ENCODE data around the gene ZNF550.
"Not testable (repeated sequence)": the region's sequence is repeated elsewhere in the genome, so short reads cannot be mapped to it uniquely, and the experiment has no call there.

The ZNF550 gene

GRCh38 chr19:57527136-57527881, 32.4 kb downstream of the ZNF550 start, which contains the start of gene ZNF549:
Gene ZNF549, plus strand, starts transcription at chr19:57527356. Its CDS starts 218 bp downstream, at chr19:57527574.
- DNase-seq = peak; percentile 36 to 86

- DNase-seq = not testable (repeated sequence)
These were observed 41.6 kb downstream of the ZNF550 start for GRCh38 chr19:57518021-57518420.

DNA sequence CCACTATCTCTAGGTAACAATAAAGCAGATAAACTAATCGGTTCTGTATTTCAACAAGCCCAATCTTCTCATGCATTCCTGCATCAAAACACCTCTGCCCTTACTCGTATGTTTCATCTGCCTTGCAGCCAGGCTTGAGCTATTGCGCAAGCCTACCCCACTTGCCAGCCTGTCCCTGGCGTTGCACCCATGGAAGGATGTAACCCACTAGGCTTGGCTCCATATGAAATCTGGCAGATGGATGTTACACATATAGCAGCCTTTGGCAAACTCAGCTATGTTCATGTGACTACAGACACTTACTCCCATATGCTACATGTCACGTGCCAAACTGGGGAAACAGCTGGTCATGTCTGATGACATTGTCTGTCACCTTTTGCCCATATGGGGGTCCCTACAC, 44.4 kb downstream of the ZNF550 start:
- no peak for DNase-seq

DNA sequence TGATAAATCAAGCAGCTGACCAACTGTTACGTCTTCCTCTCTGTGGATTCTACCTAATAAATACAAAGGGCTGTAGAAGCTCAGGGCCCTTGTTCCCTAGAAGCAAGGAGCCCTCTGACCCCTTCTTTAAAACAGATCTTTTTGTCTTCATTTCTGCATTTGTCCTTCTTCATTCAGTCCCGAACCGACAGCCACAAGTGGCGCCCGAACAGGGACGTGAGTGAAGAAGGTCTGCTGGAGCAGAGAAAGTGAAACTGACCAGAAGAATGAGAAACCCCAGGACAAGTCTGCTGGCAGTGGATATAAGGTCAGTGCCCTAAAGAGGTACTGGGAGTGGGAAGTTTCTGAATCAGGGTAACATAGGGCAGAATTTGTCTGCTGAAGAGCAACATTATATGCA, 46.8 kb downstream of the ZNF550 start:
- no peak for DNase-seq

GRCh38 chr19:57511484-57511883, 48.2 kb downstream of the ZNF550 start:
- DNase-seq = no peak

DNA sequence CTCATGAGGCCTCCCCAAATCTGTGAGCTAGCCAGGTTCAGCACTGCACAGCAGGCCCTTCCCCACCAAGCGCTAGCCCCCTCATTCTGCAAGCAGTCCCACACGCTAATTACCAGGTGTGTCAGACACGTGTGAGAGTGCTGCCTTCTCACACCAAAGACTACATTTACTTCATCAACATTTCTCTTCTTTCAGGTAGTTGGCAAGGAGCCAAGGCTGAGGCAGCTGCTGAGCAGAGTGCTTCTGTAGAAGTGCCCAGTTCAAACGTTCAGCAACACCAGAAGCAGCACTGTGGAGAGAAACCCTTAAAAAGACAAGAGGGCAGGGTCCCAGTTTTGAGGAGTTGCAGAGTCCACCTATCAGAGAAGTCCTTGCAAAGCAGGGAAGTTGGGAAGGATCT, 53.5 kb downstream of the ZNF550 start:
- no peak for DNase-seq

DNA sequence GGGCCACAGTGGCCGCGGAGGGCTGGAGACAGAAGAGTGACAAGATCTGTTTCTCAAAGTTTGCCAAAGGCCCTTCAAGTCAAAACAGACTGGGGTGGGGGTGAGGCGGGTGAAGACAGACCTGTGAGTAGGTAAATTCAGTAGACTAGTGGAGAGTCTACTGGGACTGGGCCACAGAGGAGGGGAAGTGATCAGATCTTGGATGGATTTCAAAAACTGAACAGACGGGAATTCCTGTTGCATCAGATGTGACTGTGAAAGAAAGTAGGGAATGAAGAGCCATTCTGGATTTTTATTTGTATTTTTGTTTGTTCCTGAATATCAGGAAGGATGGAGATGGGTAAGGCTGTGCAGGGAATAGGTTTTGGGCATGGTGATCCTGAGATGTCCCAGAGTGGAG, 59.3 kb downstream of the ZNF550 start:
- DNase-seq = not testable (repeated sequence)

- peak in 1 of 2 experiments; percentile 67 for DNase-seq
These were observed 59.8 kb downstream of the ZNF550 start, which contains the start of gene ZNF773 for GRCh38 chr19:57499680-57500395. Gene ZNF773, plus strand, starts transcription at chr19:57499938. Its CDS starts 143 bp downstream, at chr19:57500081.

DNA sequence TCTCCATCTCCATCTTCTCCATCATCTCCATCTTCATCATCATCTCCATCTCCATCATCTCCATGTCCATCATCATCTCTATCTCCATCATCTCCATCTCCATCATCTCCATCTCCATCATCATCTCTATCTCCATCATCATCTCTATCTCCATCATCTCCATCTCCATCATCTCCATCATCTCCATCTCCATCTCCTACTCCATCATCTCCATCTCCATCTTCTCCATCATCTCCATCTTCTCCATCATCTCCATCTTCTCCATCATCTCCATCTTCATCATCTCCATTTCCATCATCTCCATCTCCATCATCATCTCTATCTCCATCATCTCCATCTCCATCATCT, 60.4 kb downstream of the ZNF550 start:
- not testable (repeated sequence) for DNase-seq

GRCh38 chr19:57488299-57488644, 71.4 kb downstream of the ZNF550 start:
- DNase-seq = not testable (repeated sequence)

DNA sequence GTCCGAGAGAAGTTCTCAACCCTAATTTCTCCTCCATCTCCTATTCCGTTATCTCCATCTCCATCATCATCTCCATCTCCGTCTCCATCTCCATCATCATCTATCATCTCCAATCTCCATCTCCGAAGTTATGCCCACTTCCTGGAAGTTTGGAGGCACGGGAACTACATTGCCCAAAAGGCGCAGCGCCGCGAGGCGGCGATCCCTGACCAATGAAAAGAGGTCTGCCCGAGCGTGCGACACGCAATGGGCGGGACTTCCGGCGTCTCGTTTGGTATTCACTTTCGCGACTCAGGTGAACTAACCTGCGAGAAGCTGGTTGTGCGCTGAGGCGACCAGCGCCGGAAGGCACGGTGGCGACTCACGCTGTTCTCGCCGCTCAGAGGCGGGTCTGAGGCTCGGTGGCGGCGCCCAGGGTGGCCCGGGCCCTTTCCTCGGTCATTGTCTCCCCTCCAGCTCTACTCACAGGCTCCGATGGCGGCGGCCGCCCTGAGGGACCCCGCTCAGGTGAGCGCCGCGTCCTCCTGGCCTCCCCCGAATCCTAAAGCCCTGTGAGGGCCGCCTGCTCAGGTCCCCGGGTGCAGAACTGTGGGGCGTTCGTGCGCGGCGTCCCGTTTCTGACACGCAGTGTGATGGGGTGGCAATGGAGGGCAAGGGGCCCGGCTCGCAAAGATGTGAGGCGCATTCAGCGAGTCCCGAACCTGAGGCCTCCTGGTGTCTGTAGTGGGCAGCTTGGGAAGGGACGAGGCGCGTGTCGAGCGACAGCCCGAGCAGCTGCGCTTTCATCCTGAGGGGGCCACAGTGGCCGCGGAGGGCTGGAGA, 72.0 kb downstream of the ZNF550 start, which contains the start of gene ZNF419:
ZNF419 (plus strand) TSS at position 274 of the 822 bp plus-strand sequence; CDS start at position 475, 201 bp downstream.
- DNase-seq = peak in 1 of 2 experiments; percentile 76

Data from cerebellar nuclear complex (tissue), 1 donor.